HG03457 (cell line): ENCODE measurements around the gene TEPSIN.
A peak's percentile ranks its signal among the peaks of the same experiment; 100 is the strongest.

Experiments used
- ATAC-seq: cut with Tn5 transposase; IDR thresholded peaks from one replicate; pipeline ENCODE4 v1.9.1; 2021; ENCODE audit warnings: moderate number of reproducible peaks; ENCODE audit not compliant: unreplicated experiment

Gene TEPSIN

DNA sequence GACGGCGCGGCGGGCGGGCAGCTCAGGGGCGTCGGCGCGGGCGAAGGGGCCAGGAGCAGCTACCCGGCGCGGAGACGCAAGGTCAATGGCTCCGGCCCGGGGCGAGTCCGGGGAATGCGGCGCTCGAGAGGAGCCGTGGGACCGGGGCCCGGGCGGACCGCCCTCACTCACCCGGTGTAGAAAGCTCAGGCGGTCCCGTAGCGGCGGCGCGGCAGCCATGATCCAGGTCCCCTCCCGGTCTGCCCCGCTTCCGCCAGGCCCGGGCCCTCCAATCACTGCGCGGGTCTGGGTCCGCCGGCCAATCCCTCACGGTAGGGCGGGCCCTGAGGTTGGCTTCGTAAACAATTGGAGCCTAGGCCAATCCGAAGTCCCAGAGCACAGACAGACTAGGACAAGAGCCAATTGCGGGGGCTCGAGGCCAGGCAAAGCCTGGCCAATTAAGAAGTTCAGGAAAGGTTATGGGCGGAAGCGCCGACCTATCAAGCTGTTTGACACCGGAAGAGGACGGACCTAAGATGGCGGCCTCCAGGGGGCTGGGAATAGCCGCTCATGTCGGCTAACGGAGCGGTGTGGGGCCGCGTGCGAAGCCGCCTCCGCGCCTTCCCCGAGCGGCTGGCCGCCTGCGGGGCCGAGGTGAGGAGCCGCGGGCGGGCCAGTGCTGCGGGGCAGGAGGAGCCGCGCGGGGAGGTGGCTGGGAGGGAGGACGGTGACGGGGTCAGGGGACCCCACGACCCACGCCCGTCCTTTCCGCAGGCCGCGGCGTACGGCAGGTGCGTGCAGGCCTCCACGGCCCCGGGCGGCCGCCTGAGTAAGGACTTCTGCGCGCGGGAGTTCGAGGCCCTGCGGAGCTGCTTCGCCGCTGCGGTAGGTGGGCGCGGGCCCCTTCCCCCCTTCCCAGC, at the start of gene TEPSIN, which contains the start of gene NDUFAF8:
Gene TEPSIN (minus strand): TSS at position 241 of the 899 bp plus-strand sequence. CDS start 22 bp downstream, at position 219.
Gene NDUFAF8 (plus strand): TSS at position 504 of the 899 bp plus-strand sequence. CDS start 46 bp downstream, at position 550.
- ATAC-seq: peak; percentile 73

DNA sequence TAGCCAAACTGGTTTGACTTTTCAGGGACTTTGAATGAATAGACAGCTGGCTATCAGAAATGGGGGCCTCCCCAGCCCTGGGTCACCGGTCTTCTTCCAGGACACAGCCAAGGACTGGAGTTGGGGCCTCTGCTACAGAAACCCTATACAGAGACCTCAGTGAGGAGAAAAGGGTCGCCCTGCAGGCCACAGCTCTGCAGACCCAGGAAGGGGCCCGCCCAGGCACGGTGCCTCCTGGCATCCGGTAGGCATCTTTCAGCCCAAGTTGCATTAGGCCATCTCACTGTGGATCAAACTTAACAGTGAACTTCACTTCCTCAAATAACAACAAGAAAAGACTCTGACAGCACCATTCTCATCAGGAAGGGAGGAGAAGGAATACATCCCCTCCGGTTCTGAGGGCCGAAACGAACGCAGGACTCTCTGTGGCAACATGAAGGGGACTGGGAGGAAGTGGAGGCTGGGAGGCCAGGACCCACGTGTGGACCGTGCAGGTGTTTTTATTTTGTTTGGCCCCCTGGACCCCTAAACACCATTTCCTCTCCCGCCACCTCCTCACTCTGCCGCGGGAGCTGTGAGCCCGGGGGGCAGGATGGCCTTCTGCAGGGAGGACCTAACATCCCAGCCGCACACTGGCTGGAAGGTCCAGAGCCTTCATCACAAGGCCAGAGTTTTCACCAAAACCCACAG, 49.0 kb upstream of the TEPSIN start:
- ATAC-seq: no peak

GRCh38 chr17:81287152-81287551, 48.3 kb upstream of the TEPSIN start:
- no peak for ATAC-seq

DNA sequence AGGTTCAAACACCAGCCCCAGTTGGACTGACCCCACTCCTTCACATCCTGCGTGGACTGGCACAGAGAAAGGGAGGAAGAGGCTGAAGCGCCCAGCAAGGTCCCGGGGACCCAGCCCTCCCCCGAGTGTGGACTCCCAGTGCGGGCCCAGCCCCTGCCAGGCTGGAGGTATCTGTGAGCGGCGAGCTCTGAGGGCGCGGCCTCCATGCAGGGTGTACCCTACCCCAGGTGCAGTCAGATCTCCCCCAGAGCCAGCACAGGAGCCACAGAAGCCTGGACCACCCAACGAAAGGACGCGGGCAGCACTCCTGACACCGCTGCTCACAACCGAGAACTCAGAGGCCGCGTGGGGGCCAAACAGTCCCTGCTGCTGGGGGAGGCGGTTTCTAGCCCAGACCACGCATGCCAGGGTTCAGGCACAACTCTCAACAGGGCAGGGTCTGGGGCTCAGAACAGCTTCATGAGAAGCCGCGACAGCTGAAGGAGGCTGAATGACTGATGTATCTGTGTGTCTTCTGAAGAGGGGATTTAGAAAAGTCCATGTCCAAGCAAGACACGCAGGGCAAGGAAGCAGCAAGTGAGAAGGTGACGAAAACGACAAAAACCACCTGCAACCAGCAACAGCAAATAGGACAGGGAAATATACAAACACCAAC, 47.8 kb upstream of the TEPSIN start:
- ATAC-seq: no peak

GRCh38 chr17:81285894-81286293, 47.0 kb upstream of the TEPSIN start:
- ATAC-seq: no peak

DNA sequence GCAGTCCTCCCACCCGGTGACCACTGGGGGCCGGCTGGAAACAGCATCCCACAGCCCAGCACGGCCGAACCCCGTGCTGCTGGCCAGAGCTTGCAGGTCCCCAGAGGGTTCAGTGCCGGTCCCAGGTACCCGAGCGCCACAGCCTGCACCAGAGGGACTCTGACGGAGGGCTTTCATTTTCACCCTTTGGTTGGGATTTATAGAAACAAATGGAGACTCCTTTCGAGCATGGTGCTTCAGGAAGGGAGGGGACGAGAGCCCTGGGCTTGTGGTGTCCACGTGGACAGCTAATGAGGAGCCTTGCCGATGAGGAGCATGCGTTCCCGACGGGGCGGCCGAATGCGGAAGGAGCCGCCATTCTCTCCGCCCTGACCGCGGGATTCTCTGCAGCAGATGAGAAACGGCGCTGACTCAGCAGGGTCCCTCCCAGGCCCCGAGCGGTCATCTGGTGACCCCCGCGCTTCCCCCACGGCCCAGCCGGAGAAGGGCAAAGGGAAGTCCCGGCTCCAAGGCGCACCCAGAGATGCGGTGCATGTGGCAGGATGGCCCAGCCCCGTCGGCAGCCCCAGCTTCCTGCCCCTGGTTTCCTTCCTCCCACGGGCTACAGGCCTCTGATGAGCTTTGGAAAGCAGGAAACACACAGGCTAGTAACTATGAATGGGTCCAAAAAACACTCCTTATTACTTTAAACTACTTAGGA, 46.5 kb upstream of the TEPSIN start:
- ATAC-seq: no peak

- ATAC-seq: no peak
These were observed 44.0 kb upstream of the TEPSIN start for GRCh38 chr17:81282876-81283275.

DNA sequence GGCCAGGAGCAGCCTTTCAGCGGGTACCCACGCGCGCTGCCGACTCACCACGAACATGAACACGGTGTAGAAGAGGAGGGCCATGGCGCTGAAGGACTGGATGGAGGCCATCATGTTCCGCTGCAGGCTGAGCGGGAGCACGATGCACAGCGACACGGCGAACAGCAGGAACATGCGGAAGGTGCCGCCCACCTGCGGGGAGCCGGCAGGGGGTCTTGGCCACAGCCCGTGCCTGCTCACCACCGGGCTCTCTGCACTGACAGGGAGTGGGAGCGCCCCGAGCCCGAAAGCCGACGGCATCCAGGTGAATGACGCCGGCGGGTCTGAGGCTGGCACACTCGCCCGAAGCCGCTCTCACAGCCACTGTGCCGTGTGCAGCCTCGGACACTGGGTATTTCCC, 43.3 kb upstream of the TEPSIN start:
- no peak for ATAC-seq

- no peak for ATAC-seq
These were observed 41.7 kb upstream of the TEPSIN start for GRCh38 chr17:81280571-81280970.

DNA sequence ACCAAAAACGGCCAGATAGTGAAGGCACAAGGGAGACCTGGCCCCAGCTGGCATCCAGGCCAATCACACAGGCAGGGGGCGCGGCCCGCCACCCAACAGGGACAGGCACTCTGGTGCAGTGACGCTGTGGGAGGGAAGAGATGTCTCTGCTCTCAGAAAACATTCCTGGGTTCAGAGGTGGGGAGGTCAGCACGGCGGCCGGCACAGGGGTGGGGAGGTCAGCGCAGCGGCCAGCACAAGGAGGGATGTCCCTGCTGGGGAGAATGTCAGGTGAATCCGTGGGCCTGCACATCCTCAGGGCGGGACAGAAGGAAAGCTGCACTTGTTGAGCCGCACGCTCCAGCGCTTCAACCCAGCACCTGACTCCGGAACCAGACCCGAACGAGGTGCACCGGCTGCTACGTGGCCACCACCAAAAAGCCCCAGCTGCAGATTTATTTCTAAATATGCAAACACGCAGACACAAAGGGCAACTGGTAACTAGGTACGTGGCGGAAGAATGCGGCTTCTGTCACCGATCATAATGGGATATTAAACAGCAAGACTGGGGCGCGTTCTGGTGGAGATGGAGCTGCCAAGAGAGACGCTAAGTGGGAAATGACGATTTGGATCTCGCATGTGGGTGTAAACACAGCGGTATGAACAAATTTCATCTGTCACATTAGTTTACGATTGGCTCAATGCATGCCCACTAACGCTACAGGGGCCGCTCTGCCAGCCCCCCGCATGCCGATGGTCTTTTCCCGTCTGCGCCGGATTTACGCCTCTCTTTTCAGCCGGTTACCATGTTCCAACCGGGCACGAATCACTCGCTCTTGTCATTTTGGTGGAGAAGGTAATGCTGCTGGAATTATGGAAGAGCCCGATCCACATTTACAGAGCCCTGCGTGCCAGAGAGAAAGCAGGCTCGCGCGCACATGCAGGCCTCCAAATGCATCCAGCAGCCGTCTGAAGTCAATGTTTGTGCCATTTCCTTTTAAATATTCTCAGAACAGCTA, 40.7 kb upstream of the TEPSIN start:
- no peak for ATAC-seq

DNA sequence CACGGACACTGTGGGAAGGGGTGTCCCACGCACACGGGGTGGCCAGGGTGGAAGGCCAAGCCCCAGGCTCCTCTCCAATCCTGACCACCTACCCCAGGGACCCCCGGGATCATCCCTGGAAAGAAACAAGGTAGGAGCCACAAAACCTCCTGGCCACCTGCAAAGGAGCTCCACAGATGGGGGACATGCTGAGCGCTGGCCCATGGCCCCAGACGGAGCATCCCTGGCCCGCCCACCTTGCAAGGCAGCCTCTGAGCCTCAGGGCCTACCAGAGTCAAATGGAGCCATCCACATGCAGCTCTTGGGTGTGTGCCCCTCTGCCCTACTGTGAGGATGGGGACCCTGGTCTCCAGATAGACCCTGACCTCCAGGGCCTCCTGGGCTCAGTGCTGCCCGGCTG, 40.0 kb upstream of the TEPSIN start:
- no peak for ATAC-seq

GRCh38 chr17:81277946-81278693, 39.3 kb upstream of the TEPSIN start:
- no peak for ATAC-seq

DNA sequence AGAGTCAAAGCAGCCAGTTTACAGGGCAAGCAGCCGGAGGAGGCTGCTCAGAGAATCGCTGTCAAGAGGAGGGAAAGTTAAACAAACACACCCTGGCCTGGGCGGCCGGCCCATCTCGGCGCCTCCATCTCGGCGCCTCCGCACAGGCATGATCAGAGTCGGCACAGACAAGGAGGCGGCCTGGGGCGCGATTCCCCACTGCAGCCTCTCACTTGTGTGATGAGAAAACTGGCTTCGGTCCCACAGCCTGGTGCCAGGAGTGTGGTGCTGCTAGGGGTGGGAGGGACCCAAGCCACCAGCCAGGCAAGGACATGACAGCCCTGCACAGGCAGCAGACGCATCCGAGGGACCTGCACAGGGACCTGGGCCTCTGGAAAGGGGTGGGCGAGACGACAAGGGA, 38.6 kb upstream of the TEPSIN start:
- ATAC-seq: no peak

DNA sequence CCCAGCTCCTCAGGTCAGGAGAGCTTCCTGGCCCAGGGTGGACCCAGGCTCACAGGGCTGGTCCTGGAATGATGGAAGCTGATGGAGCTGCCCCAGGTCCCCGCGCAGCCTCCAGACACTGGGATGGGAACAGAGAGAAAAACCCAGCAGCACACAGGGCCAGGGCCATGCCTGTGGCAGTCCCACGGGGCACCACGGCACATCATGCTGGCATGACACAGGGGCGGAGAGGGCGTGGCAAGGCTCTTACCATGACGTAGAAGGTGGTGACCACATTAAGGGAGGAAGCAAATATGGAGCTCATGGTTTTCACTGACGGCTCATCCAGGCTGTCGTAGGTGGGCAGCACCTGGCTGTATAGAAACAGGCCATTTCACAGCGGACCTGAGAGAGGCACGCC, 37.9 kb upstream of the TEPSIN start:
- no peak for ATAC-seq

GRCh38 chr17:81274471-81274855, 35.6 kb upstream of the TEPSIN start:
- no peak for ATAC-seq

GRCh38 chr17:81273698-81274470, 35.0 kb upstream of the TEPSIN start:
- ATAC-seq: no peak

- ATAC-seq: no peak
These were observed 33.8 kb upstream of the TEPSIN start for GRCh38 chr17:81272616-81273015.

GRCh38 chr17:81271226-81271625, 32.4 kb upstream of the TEPSIN start:
- ATAC-seq: no peak
